HepG2 (cell line): ENCODE measurements around the gene CDYL. TPM values are rescaled to one million over a fixed set of nuclear protein-coding genes. Genes with fewer than 3 reads are reported as not detected.
A peak's percentile ranks its signal among the peaks of the same experiment; 100 is the strongest.

Experiments used
- ATAC-seq: fragments of 200-7000 bp; cut with Tn5 transposase; 3 replicates; pipeline ENCODE4 v1.9.1; 2020; ENCODE audit warnings: mild to moderate bottlenecking, moderate library complexity
- BruUV-seq: library from RNA; stranded (reverse); fragments of 400-500 nt; replicated peaks from 2 replicates; lab custom pipeline; 2021; lab: Mats Ljungman, UMichigan
- CTCF ChIA-PET: fragments of 300-600 bp; formaldehyde crosslinking; extraction: SDS; loops from one replicate; lab custom pipeline; 2021; ENCODE audit warnings: low total read pairs, inconsistent platforms, low intra/inter-chr PET ratio; lab: Yijun Ruan, JAX
- POLR2A ChIA-PET: fragments of 350-600 bp; sonication (Branson Sonifier 250); formaldehyde crosslinking; loops from one replicate; lab custom pipeline; 2020; ENCODE audit warnings: antibody characterized with exemption, inconsistent platforms; lab: Yijun Ruan, JAX
- DNase-seq: peaks from one replicate; pipeline ENCODE4 v3.0.0-alpha.2; 2015; ENCODE audit warnings: low spot score
- FAIRE-seq: peaks from 3 replicates; lab custom pipeline; 2011; peaks lifted over from hg19 to GRCh38; lab: Jason Lieb, UNC
- H2AFZ ChIP-seq: one replicate; pipeline ENCODE4 v1.6.1; 2011; ENCODE audit warnings: low read length, inconsistent platforms
- H3K27ac ChIP-seq: fragments of 300-600 bp; 3 replicates; pipeline ENCODE4 v1.8.0; 2011; ENCODE audit warnings: mixed run types, mild to moderate bottlenecking, mixed read lengths, low read length, inconsistent platforms; ENCODE audit not compliant: insufficient read depth; ENCODE audit errors: extremely low read length
- H3K27me3 ChIP-seq, 2 experiments: fragments of 200-600 bp in 1 of 2; 2 replicates in 1 of 2; 3 replicates in 1 of 2; pipeline versions ENCODE4 v1.6.0 to v1.8.0; 2011; ENCODE audit warnings: low read length in 2 of 2, mild to moderate bottlenecking in 2 of 2, moderate library complexity in 2 of 2, inconsistent platforms in 1 of 2; ENCODE audit not compliant: insufficient read depth in 2 of 2, control insufficient read depth in 1 of 2
- H3K36me3 ChIP-seq, 2 experiments: fragments of 200-600 bp in 1 of 2; replicated peaks in 1 of 2; 2 replicates in 1 of 2; 3 replicates in 1 of 2; pipeline versions ENCODE4 v1.5.1 to v1.8.0; 2011; ENCODE audit warnings: low read length in 2 of 2, inconsistent platforms in 1 of 2; ENCODE audit not compliant: insufficient read depth in 2 of 2, control insufficient read depth in 1 of 2
- H3K4me1 ChIP-seq: 2 replicates; pipeline ENCODE4 v1.5.1; 2012; ENCODE audit warnings: low read length, inconsistent platforms; ENCODE audit not compliant: insufficient read depth
- H3K4me2 ChIP-seq: 2 replicates; pipeline ENCODE4 v1.6.0; 2011; ENCODE audit warnings: low read depth, low read length, inconsistent platforms
- H3K4me3 ChIP-seq, 3 experiments: fragments of 200-600 bp in 1 of 3; sonication (generic), shearing (Covaris generic) in 1 of 3; replicated peaks in 1 of 3; 2 replicates each; pipeline ENCODE4 v1.5.1; 2011 to 2016; ENCODE audit warnings: low read length in 3 of 3, inconsistent platforms in 2 of 3, low read depth in 2 of 3, mild to moderate bottlenecking in 2 of 3, control low read depth in 1 of 3, mixed read lengths in 1 of 3; ENCODE audit not compliant: insufficient read depth in 1 of 3
- H3K79me2 ChIP-seq: one replicate; pipeline ENCODE4 v1.6.1; 2011; ENCODE audit warnings: low read length, inconsistent platforms; ENCODE audit not compliant: insufficient read depth
- H3K9ac ChIP-seq: 2 replicates; pipeline ENCODE4 v1.6.0; 2011; ENCODE audit warnings: mild to moderate bottlenecking, low read depth, low read length, inconsistent platforms; ENCODE audit not compliant: insufficient read depth
- H3K9me3 ChIP-seq: 2 replicates; pipeline ENCODE4 v1.5.1; 2012; ENCODE audit warnings: mild to moderate bottlenecking, low read length
- H4K20me1 ChIP-seq: 2 replicates; pipeline ENCODE4 v1.6.0; 2011; ENCODE audit warnings: inconsistent platforms, mild to moderate bottlenecking, low read length, moderate library complexity; ENCODE audit not compliant: insufficient read depth
- MLXIP ChIP-seq: sonication (generic); formaldehyde crosslinking; IDR thresholded peaks from 2 replicates; pipeline ENCODE4 v1.9.0; 2021; ENCODE audit warnings: missing genetic modification reagents, borderline replicate concordance
- SRY ChIP-seq: sonication (generic); formaldehyde crosslinking; IDR thresholded peaks from 2 replicates; pipeline ENCODE4 v1.8.0; 2022; ENCODE audit warnings: mild to moderate bottlenecking, missing genetic modification reagents
- TBL1XR1 ChIP-seq: fragments of 150-350 bp; IDR thresholded peaks from 2 replicates; pipeline ENCODE4 v1.6.1; 2014; ENCODE audit warnings: borderline replicate concordance, low read length; ENCODE audit not compliant: partially characterized antibody
- ZBTB21 ChIP-seq: sonication (generic); formaldehyde crosslinking; IDR thresholded peaks from 2 replicates; pipeline ENCODE4 v1.4.0; 2020; ENCODE audit warnings: missing genetic modification reagents
- ZBTB7A ChIP-seq: sonication (generic); formaldehyde crosslinking; IDR thresholded peaks from 2 replicates; pipeline ENCODE4 v1.8.0; 2022; ENCODE audit warnings: mild to moderate bottlenecking, missing genetic modification reagents
- ZSCAN29 ChIP-seq: sonication (generic); formaldehyde crosslinking; conservative IDR thresholded peaks from 2 replicates; pipeline ENCODE4 v1.4.0; 2020; ENCODE audit warnings: mild to moderate bottlenecking, missing genetic modification reagents
- WGBS: methylation state at CpG from one replicate; pipeline ENCODE4 v1.1.6; 2017; ENCODE audit warnings: low lambda C conversion rate; 5-methylcytosine and 5-hydroxymethylcytosine counted together
- in situ Hi-C: cut with HindIII; loops from 2 replicates; pipeline ENCODE4 v1.10.0; 2017; ENCODE audit warnings: low pct_unique_long_range_greater_than_20kb; ENCODE audit not compliant: extremely low pct_ligation_motif_present
- intact Hi-C: fragments of 100-400 bp; cut with micrococcal nuclease; formaldehyde crosslinking; loops from one replicate; pipeline ENCODE4 v1.10.0; 2022; ENCODE audit not compliant: unreplicated experiment
- polyA plus RNA-seq, 8 experiments: library from polyadenylated mRNA; depleted of rRNA in 3 of 8; stranded (reverse) in 7 of 8; unstranded in 1 of 8; fragments of >200 nt; fragmentation: Illumina TruSeq in 4 of 8; extraction: Trizol in 4 of 8; gene quantifications; 2 replicates each; pipeline versions ENCODE4 v1.2.1 to v1.2.3, GENCODE V29; 2011 to 2016; ENCODE audit warnings: low read depth in 4 of 8, missing spikeins in 1 of 8, mixed read lengths in 1 of 8; ENCODE audit not compliant: insufficient read depth in 1 of 8
- total RNA-seq, 5 experiments: library from RNA; depleted of rRNA; stranded (reverse); fragments of >200 nt; fragmentation: Illumina TruSeq; extraction: Trizol; gene quantifications; 2 replicates each; pipeline ENCODE4 v1.2.3, GENCODE V29; 2016; ENCODE audit warnings: low read depth in 1 of 5

Gene CDYL
- total and polyA plus RNA-seq, 2 of the 13 experiments (the other 11 are each of a cell fraction or from before 2014, with no cell fraction given), result 22.8 to 105 TPM

GRCh38 chr6:4809999-4810918 is 34.1 kb downstream of the CDYL start (continued):
- TF ChIP-seq MLXIP (CRISPR knock-in tag) (no peak), TBL1XR1 (peak; percentile 50), ZBTB21 (CRISPR knock-in tag) (peak; percentile 45; the same call in 1 of the 2 replicates), SRY (CRISPR knock-in tag) (no peak)
- TF ChIP-seq, all 625 proteins: peak for 78

- ChIA-PET CTCF (no interaction called here), POLR2A (interaction anchor here (1.1 kb wide), 1 partner anchor 8 kb away, joined by 3 read pairs; no protein-coding TSS in a partner anchor)
- TF ChIP-seq ZSCAN29 (CRISPR knock-in tag) (peak; percentile 63; the same call in 1 of the 2 replicates), ZBTB7A (CRISPR knock-in tag) (no peak)
- in situ Hi-C loops, result no loop called here
- no TSS peak for BruUV-seq
- no peak for DNase-seq
- Histone ChIP-seq H3K4me2 (no peak overlapping the region), H3K4me1 (peaks cover 46% of the 10 kb centered on the region), H3K9me3 (peaks cover 7% of the 10 kb centered on the region; the same call in 1 of the 2 replicates), H3K27me3 (no peaks in the 10 kb centered on the region), H3K27ac (no peak overlapping the region), H3K9ac (no peak overlapping the region), H4K20me1 (peaks cover 12% of the 10 kb centered on the region; the same call in 1 of the 2 replicates), H3K79me2 (peaks cover 85% of the 10 kb centered on the region), H2AFZ (no peak overlapping the region), H3K36me3 (no peaks in the 10 kb centered on the region), H3K4me3 (no peak overlapping the region)
- no peak for FAIRE-seq
- ATAC-seq, result no peak
- 87% methylated on average over 4 of the region's 4 CpGs for WGBS
- intact Hi-C loops, result no loop called here
Measured at GRCh38 chr6:4812068-4812467, 35.9 kb downstream of the CDYL start.
